ENCODE data around the gene SDK2.

SDK2 gene

DNA sequence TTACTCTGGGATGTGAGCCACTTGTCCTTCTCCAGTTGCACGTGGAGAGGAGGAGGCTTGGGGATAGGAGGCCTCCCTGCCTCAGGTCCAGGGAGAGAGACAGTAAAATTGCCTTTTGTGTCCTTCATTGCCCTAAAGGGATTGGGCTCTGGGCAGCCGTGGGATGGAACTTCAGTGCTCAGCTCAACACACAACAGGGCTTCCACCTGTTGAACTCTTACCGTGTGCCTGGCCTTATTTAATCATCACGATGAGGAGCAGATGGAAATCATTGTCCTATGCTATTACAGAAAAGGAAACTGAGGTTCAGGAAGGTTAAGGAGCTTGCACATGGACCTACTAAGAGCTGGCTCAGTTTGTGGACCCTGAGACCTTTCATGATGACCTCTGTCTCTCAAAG lies 240.0 kb downstream of the SDK2 start:
- DNase-seq: no peak

DNA sequence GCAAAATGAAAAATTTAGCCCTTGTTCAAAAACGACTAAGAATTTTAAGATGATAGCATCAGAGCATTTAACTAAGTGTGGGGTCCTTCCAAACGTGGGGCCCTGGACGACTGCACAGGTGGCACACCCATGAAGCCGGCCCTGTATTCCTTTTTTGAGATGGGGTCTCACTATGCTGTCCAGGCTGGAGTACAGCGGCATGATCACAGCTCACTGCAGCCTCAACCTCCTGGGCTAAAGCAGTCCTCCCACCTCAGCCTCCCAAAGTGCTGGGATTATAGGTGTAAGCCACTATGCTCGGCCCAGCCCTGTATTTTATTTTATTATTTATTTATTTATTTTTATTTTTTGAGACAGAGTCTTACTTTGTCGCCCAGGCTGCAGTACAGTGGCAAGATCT lies 241.8 kb downstream of the SDK2 start:
- DNase-seq: no peak

DNA sequence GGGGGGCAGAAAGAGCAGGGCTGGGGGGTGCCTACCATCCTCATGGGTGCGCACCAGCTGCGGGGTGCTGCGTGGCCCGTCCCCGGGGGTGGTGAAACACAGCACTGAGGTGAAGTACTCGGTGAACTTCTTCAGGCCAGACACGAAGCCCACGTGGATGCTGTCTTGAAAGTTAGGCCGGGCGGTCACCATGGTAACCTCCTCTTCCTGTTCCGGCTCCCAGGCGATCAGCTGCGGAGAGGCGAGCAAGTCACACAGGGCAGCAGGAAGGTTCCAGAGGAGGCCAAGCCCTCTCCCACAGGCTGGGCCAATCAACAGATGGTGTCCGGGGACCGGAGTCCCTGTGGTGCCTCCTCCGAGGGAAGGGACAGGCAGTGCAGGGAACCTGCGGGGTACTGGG lies 242.3 kb downstream of the SDK2 start:
- DNase-seq: no peak

DNA sequence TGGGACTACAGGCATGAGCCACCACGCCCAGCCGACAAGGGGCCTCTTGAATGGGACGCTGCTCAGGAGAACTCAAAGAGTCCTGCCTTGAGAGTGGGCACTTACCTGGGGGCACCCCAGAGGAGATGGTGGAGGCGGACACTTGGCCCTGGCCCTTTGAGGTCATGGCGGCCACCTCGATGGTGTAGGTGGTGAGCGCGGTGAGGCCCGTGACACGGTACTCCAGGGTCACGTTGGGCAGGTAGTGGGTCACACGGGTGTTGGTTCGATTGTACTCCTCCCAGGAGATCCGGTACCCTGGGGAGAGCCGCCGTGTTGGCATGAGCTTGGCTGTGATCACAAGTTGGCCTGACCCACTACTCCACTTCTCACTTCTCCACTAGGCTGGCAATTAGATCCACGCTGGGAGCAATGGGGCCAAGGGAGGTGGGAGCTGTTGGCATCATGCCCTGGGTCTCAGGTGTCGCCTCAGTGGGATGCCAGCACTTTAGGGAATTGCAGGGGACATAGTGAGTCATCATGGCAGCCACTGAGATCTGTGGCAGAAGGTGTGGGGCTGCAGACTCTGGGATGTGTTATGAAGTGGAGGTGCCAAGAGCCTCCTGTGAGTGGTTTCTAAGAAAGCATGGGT lies 243.2 kb downstream of the SDK2 start:
- no peak for DNase-seq

DNA sequence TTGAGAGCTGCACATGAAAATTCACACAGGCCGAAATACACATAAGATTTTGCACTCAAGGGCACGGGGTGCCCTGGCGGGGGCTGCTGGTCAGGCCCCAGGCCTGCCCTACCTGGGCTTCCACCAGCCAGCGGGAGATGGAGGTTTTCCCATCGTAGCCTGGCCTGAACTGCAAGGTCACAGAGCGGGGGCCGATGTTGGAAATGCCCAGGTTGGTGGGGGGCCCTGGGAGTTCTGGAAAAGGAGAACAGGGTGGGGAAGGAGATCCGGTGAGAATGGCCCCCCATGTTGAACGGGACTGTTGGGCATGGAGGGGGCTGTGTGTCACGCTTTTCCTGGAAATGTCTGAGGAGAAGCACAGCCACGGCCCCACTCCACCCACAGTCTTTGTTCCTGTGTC lies 245.2 kb downstream of the SDK2 start:
- no peak for DNase-seq

GRCh38 chr17:73397856-73398540 lies 246.2 kb downstream of the SDK2 start:
- DNase-seq: no peak

DNA sequence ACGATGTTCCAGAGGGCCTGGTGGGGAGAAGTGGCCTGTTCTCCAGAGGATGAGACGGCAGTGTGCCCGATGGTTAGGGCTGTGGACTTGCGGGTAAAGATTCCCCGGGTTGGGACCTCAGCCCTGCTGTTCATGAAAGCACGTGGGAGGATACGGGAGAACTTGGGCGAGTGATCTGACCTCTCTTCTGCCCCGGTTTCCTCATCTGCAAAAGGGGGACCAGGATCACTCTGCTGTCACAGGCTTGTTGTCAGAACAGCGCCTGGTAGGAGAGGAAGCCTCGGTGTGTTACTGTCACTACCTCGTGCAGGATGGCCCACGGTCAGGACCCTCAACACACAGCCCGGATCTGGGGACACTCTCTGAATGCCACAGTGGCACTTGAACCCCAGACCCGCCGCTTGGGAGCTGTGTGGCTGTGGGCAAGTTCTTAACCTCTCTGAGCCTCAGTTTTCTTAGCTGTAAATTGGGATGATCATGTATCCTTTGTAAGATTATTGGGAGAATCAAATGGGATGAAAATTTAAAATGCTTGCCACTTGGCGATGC lies 246.9 kb downstream of the SDK2 start:
- no peak for DNase-seq

- DNase-seq: no peak
These were observed 247.6 kb downstream of the SDK2 start for GRCh38 chr17:73396431-73397277.

DNA sequence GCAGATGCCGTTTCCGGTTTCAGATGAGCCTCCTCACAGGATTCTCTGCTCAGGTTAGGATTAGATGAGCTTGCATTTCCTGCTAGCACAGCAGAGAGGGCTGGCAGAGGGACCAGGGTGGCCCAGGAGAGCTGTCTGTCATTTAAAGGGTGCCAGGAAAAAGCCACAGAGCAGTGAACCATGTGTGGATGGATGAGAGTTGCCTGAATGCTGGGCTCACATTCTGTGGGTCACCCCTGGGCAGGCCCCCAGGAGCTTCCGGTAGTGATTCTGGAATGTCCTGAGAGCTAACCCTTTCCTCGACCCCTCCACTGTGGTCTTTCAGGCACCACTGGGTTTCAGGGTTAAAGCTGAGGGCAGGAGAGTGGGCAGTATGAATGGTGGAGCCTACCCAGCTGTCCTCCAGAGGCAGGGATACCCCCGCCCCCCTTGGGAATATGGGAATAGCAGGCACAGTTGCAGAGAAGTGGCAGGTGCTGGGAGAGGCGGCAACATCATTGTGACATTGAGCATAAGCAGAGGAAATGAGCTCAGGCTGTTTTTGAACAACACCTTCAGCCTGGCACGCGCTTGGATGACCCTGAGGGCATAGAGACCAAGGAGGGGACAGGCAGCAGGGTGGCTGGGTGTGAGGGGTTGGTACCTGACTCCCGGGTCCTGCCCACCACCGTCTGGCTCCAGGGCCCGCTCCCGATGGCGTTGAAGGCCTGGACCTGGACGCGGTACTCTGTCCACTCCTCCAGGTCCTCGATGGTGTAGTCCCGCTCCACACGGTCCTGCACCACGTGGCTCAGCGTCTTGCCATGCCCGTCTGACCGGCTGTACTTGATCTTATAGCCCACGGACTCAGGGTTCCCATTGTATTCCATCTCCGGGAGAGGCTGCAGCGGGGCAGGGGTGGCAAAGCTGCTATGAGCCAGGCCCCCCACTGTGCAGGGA lies 249.5 kb downstream of the SDK2 start:
- DNase-seq: no peak

- DNase-seq: peak; percentile 8
These were observed 250.3 kb downstream of the SDK2 start for GRCh38 chr17:73393962-73394361.

- no peak for DNase-seq
These were observed 250.9 kb downstream of the SDK2 start for GRCh38 chr17:73393381-73393780.

GRCh38 chr17:73391331-73392265 lies 252.6 kb downstream of the SDK2 start:
- DNase-seq: no peak

DNA sequence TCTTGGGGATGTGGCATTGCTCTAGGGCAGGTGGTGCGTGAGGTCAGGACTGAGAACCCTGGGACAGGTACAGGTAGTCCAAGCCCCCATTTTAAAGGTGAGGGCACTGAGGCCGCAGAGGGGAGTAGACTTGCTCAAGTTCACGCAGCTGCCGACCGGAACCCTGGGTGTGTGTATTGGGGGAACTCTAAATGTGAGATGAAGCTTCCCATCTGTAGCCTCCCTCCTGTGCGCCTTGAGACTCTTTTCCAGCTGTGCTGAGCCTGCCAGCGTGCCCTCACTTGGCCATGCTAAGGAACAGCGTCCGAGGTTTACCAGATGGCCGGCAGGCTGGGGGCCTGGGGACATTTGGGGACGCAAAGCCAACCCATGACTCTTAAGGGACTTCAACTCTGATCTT lies 253.4 kb downstream of the SDK2 start:
- no peak for DNase-seq

DNA sequence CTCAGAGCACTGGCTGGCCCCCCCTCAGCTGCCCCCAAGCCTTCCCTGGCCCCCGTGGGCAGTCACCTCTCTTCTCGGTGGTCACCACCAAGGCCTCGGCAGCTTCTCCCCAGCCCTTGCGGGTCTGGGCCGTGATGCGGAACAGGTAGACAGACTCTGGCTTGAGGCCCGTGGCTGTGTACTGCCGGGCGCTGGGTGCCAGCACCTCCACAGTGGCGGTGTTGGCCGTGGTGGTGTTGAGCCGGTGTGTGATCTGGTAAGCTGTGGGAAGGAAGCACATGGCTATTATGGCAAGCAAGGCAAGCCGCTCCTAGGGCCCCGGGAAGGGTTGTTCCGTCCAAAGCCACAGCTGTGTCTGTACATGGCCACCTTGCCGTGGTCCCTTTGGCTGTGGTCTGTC lies 254.0 kb downstream of the SDK2 start:
- DNase-seq: no peak

DNA sequence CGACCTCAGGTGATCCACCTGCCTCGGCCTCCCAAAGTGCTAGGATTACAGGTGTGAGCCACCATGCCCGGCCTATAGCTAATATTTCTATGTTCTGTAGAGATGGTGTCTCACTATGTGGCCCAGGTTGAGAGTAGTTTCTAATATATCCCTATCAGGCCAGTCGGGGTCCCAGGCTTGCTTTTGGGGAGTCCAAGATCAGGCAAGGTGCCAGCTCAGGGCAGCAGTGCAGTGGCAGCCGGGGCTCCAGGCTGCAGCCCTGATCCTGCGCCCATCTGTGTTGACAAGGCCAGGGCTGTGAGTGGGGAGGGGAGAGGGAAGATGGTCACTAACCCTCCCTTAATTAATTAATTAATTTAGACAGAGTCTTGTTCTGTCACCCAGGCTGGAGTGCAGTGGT lies 254.8 kb downstream of the SDK2 start:
- DNase-seq: no peak

DNA sequence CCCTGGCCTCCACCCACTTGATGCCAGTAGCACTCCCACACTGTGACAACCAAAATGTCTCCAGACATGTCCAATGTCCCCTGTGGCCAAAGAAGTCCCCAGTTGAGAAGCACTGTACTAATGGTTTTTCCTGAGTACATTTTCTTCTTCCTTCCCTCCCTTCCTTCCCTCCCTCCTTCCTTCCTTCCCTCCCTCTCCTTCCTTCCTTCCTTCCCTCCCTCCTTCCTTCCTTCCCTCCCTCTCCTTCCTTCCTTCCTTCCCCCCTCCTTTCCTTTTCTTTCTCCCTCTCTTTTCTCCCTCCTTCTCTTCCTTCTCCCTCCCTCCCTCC lies 255.7 kb downstream of the SDK2 start:
- DNase-seq: no peak

DNA sequence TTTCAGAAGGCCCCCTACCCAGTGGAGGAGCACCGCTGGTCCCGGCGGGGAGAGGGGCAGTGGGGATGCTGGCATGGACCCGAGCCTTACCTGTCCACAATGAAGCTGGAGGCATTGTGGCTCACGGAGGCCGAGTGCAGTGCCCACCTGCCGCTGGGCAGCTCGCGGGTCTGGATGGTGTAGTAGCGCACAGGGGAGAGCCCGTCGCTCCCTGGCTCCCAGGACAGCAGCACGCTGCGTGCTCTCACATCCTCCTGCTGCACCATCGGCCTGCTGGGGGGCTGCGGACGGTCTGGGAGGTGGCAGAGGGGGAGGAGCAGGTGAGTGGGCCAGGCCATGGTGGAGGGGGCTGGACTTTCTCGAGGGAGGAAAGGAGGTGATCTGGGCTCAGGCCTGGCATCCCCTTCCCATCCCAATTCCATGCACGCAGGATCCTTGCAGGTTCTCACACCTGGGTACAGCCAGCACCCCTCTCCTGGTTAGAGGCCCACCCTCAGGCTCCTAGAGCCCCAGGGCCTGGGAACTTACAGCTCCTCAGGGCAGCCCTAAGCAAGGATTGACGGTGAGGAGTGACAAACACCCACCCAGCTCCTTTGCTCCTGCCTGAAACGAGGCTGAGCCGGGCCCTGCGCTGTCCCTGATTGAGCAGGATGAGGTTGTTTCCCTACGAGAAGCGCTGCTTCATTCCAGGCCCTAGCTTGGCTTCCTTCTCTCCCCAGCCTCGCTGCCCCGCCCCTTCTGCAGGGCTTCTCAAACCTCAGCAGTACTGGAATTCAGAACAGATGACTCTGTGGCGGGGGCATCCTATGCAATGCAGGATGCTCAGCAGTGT lies 256.3 kb downstream of the SDK2 start:
- DNase-seq: no peak

- DNase-seq: no peak
These were observed 257.7 kb downstream of the SDK2 start for GRCh38 chr17:73386561-73386960.

GRCh38 chr17:73384926-73385325 lies 259.3 kb downstream of the SDK2 start:
- no peak for DNase-seq

GRCh38 chr17:73380439-73381106 lies 263.7 kb downstream of the SDK2 start:
- DNase-seq: no peak

Data from activated CD4-positive, alpha-beta T cell treated with anti-CD3 and anti-CD28 coated beads, Interleukin-2, amount 50 U/mL, for 16 hours (primary cell).